GM18505 (cell line): ENCODE measurements around the gene ANKRD35.
"Not testable (repeated sequence)": the region's sequence is repeated elsewhere in the genome, so short reads cannot be mapped to it uniquely, and the experiment has no call there.

Source experiments
- ATAC-seq: cut with Tn5 transposase; IDR thresholded peaks from one replicate; pipeline ENCODE4 v1.9.1; 2021; ENCODE audit not compliant: unreplicated experiment
- POLR2A ChIP-seq: IDR thresholded peaks from 4 replicates; pipeline ENCODE4 v1.6.1; 2011; ENCODE audit warnings: borderline replicate concordance; ENCODE audit not compliant: insufficient read depth, insufficient read length; ENCODE audit errors: extremely low read depth

Gene ANKRD35

GRCh38 chr1:145849356-145850160 is 36.1 kb downstream of the ANKRD35 start:
- TF ChIP-seq POLR2A, result no peak
- no peak for ATAC-seq

GRCh38 chr1:145847827-145848226 is 37.8 kb downstream of the ANKRD35 start:
- no peak for ATAC-seq
- TF ChIP-seq POLR2A, result no peak

GRCh38 chr1:145846201-145846612 is 39.5 kb downstream of the ANKRD35 start:
- no peak for TF ChIP-seq POLR2A
- no peak for ATAC-seq

GRCh38 chr1:145845514-145846161 is 40.0 kb downstream of the ANKRD35 start, which contains the start of gene NUDT17:
Gene NUDT17 (plus strand): TSS chr1:145845630. CDS start chr1:145845641, 11 bp downstream.
- ATAC-seq, result peak; percentile 64
- peak; percentile 67 for TF ChIP-seq POLR2A

- peak; percentile 44 for TF ChIP-seq POLR2A
- ATAC-seq, result peak; percentile 60
These were observed 40.5 kb downstream of the ANKRD35 start for GRCh38 chr1:145845144-145845513.

GRCh38 chr1:145843031-145843430 is 42.6 kb downstream of the ANKRD35 start:
- TF ChIP-seq POLR2A, result no peak
- no peak for ATAC-seq

- TF ChIP-seq POLR2A, result no peak
- no peak for ATAC-seq
These were observed 48.0 kb downstream of the ANKRD35 start for GRCh38 chr1:145837656-145838055.

GRCh38 chr1:145830810-145831209 is 54.9 kb downstream of the ANKRD35 start:
- not testable (repeated sequence) for ATAC-seq

GRCh38 chr1:145828367-145829026 is 57.2 kb downstream of the ANKRD35 start:
- no peak for ATAC-seq
- TF ChIP-seq POLR2A, result no peak

- ATAC-seq, result no peak
- no peak for TF ChIP-seq POLR2A
These were observed 57.7 kb downstream of the ANKRD35 start for GRCh38 chr1:145827966-145828365.

- no peak for ATAC-seq
- TF ChIP-seq POLR2A, result no peak
These were observed 59.6 kb downstream of the ANKRD35 start for GRCh38 chr1:145826030-145826429.

- TF ChIP-seq POLR2A, result no peak
- ATAC-seq, result no peak
These were observed 61.2 kb downstream of the ANKRD35 start for GRCh38 chr1:145824499-145824842.

GRCh38 chr1:145823565-145824498 is 61.8 kb downstream of the ANKRD35 start, which contains the start of the genes POLR3C and RNF115:
Gene POLR3C (plus strand): TSS chr1:145824200. CDS start chr1:145825777, 1,577 bp downstream.
Gene RNF115 (minus strand): TSS chr1:145824095. CDS start chr1:145823873, 222 bp downstream.
- peak; percentile 87 for ATAC-seq
- peak; percentile 78 for TF ChIP-seq POLR2A

GRCh38 chr1:145822779-145823331 is 62.8 kb downstream of the ANKRD35 start:
- ATAC-seq, result not testable (repeated sequence)

GRCh38 chr1:145818095-145818494 is 67.6 kb downstream of the ANKRD35 start:
- ATAC-seq, result not testable (repeated sequence)
